HFFc6 (cell line): ENCODE measurements around the gene GABRB1. TPM values are rescaled to one million over a fixed set of nuclear protein-coding genes. Genes with fewer than 3 reads are reported as not detected.

Source experiments
- DNase-seq: peaks from one replicate; pipeline ENCODE4 v3.0.0-alpha.2; 2018
- H3K27ac Mint-ChIP-seq: 2 replicates; pipeline ENCODE4 v1.8.0; 2020; ENCODE audit warnings: mild to moderate bottlenecking, mixed read lengths
- H3K27me3 Mint-ChIP-seq: 2 replicates; pipeline ENCODE4 v1.8.0; 2021; ENCODE audit warnings: mild to moderate bottlenecking, moderate library complexity, mixed read lengths; ENCODE audit not compliant: insufficient read depth
- H3K36me3 Mint-ChIP-seq: 2 replicates; pipeline ENCODE4 v1.8.0; 2021; ENCODE audit warnings: low read depth, mixed read lengths
- H3K4me1 Mint-ChIP-seq: 2 replicates; pipeline ENCODE4 v1.8.0; 2020; ENCODE audit warnings: low read depth, mixed read lengths
- H3K4me3 Mint-ChIP-seq: 2 replicates; pipeline ENCODE4 v1.8.0; 2020; ENCODE audit warnings: mild to moderate bottlenecking, moderate library complexity, mixed read lengths
- H3K9me3 Mint-ChIP-seq: 2 replicates; pipeline ENCODE4 v1.8.0; 2020; ENCODE audit warnings: mild to moderate bottlenecking, mixed read lengths
- total RNA-seq, 6 experiments: library from RNA; stranded (reverse); fragmentation: NEBNext Ultra II Directional; extraction: Animal tissue kit (Norgen Biotek cat#: 25700); gene quantifications; 2 replicates in 1 of 6; 3 replicates in 5 of 6; pipeline ENCODE4 v1.2.3, GENCODE V29; 2021
- TF ChIP-seq, protein P1 (sequence below): fragments of 200-600 bp; sonication (generic); IDR thresholded peaks from 2 replicates; pipeline ENCODE4 v1.5.0; 2021; ENCODE audit warnings: antibody characterized with exemption, mild to moderate bottlenecking

GABRB1 gene
- total RNA-seq, 6 experiments from 2014 or later: not detected

DNA sequence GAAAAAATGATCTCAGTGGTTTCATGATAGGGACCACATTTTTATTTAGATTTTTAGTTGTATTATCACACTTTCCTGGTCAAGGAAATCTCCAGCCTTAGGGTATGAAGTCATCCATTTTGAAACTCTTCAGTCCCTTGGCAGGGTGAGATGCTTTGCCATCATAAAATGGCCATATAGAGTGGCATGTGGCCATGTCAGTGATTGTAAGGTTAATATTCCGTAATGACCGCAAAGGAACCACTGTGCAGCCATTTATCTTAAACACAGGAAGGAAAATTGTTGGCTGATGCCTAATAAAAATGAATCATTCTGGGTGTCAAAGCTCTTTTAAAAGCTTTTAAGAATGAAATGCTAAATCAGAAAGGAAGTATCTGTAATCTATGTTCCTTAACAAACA, 396.6 kb downstream of the GABRB1 start:
- H3K4me1 Mint-ChIP-seq: no peaks in the 10 kb centered on the region
- TF ChIP-seq, protein P1, sequence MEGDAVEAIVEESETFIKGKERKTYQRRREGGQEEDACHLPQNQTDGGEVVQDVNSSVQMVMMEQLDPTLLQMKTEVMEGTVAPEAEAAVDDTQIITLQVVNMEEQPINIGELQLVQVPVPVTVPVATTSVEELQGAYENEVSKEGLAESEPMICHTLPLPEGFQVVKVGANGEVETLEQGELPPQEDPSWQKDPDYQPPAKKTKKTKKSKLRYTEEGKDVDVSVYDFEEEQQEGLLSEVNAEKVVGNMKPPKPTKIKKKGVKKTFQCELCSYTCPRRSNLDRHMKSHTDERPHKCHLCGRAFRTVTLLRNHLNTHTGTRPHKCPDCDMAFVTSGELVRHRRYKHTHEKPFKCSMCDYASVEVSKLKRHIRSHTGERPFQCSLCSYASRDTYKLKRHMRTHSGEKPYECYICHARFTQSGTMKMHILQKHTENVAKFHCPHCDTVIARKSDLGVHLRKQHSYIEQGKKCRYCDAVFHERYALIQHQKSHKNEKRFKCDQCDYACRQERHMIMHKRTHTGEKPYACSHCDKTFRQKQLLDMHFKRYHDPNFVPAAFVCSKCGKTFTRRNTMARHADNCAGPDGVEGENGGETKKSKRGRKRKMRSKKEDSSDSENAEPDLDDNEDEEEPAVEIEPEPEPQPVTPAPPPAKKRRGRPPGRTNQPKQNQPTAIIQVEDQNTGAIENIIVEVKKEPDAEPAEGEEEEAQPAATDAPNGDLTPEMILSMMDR: no peak
- no peak overlapping the region for H3K4me3 Mint-ChIP-seq
- H3K36me3 Mint-ChIP-seq: no peaks in the 10 kb centered on the region
- H3K27ac Mint-ChIP-seq: no peak overlapping the region
- no peaks in the 10 kb centered on the region for H3K9me3 Mint-ChIP-seq
- peaks cover 5% of the 10 kb centered on the region; the same call in 1 of the 2 replicates for H3K27me3 Mint-ChIP-seq
- no peak for DNase-seq

DNA sequence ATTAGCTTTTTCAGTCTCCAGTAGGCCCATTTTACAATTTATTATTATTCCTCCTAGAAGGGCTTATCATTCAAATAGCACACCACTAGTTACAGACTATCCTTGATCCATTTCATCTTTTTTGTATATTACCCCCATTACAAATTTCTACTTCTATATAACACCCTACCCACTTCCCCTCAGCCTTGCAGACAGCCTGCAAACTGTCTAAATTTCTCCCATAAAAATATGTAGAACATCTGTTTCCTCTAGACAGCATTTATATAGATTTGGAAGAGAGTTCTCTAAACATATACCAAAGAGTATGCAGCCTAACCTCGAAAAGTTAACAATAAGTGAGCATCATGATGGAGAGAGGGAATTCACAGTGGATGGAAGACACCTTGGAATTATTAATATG, 401.4 kb downstream of the GABRB1 start:
- TF ChIP-seq, protein P1: no peak
- H3K4me3 Mint-ChIP-seq: no peak overlapping the region
- no peaks in the 10 kb centered on the region for H3K36me3 Mint-ChIP-seq
- no peak for DNase-seq
- no peaks in the 10 kb centered on the region for H3K4me1 Mint-ChIP-seq
- no peak overlapping the region for H3K27ac Mint-ChIP-seq
- H3K9me3 Mint-ChIP-seq: no peaks in the 10 kb centered on the region
- H3K27me3 Mint-ChIP-seq: peaks cover 3% of the 10 kb centered on the region

DNA sequence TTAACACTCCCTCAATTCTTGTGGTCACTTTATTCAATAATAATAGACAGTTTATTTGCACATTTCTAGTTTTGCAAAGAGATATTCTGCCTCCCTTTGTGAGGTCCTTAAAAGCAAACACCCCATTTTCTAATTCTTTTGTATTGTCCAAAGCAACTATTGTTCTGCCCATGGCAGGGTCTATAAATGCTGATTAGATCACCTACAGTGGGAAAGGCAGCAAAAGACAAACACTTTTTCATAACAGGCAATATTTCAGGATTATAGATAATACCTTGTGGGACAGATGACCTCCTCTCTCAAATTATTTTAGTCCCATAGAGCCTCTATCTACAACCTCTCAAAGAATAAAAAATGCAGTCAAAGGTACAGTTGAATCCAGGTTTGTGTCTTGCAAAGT, 403.6 kb downstream of the GABRB1 start:
- Mint-ChIP-seq H3K27me3 (peaks cover 3% of the 10 kb centered on the region), H3K9me3 (no peaks in the 10 kb centered on the region), H3K4me3 (no peak overlapping the region), H3K4me1 (no peaks in the 10 kb centered on the region), H3K27ac (no peak overlapping the region), H3K36me3 (no peaks in the 10 kb centered on the region)
- DNase-seq: no peak
- TF ChIP-seq, protein P1: no peak

DNA sequence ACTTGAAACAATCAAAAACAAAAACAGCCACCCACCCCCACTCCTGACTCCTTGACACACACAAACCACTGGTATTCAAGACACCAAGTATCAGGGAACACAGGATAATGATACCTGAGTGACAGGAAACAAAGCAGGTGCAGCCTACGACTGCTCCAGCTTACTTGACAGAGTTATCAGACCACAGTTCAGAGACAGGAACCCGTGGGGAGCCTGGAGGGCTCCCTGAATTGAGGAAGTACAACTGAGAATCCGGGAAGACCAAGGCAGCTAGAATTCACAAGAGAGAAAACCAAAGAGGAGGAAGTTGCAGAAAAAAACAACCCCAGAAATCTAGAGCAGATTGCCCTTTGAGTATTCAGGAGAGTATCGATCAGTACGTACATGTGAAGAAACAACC, 411.6 kb downstream of the GABRB1 start:
- Mint-ChIP-seq H3K27ac (no peak overlapping the region), H3K36me3 (peaks cover 7% of the 10 kb centered on the region; the same call in 1 of the 2 replicates), H3K27me3 (no peaks in the 10 kb centered on the region), H3K9me3 (no peaks in the 10 kb centered on the region), H3K4me1 (no peaks in the 10 kb centered on the region), H3K4me3 (no peak overlapping the region)
- DNase-seq: no peak
- TF ChIP-seq, protein P1: no peak

DNA sequence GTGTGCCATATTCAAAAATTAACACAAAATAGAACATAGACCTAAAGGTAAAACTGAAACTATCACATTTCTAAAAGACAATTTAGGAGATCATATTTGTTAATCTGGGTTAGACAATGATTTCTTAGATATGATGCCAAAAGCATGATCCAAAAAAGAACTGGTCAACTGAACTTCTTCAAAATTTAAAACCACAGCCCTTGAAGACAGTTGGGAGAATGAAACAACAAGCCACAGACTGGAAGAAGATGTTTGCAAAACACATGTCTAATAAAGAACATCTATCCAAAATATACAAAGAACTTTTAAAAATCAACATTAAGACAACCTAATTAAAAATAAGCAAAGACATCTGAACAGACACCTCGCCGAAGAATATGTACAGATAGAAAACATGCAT, 412.7 kb downstream of the GABRB1 start:
- TF ChIP-seq, protein P1: no peak
- peaks cover 8% of the 10 kb centered on the region; the same call in 1 of the 2 replicates for H3K36me3 Mint-ChIP-seq
- no peaks in the 10 kb centered on the region for H3K27me3 Mint-ChIP-seq
- no peaks in the 10 kb centered on the region for H3K9me3 Mint-ChIP-seq
- no peak overlapping the region for H3K4me3 Mint-ChIP-seq
- H3K4me1 Mint-ChIP-seq: no peaks in the 10 kb centered on the region
- DNase-seq: no peak
- H3K27ac Mint-ChIP-seq: no peak overlapping the region

DNA sequence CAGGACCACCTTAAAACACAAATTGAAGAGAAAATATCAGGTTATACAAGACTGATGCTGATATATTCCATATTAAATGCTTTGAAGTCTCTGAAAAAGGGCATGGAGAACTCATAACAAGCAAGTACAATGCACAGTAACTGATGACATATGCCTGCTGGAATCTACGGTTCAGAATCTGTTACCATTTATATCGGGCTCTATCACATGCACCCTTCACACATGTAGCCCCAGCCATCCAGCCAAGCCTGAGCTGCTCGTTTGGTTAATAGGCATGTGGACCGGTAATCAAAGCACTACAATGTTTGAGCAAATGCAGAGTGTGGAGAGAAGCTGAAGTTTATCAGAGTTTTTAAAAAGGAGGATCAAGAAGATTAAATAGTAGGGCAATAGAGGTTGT, 420.3 kb downstream of the GABRB1 start:
- peak overlapping the region; percentile 69 for H3K4me3 Mint-ChIP-seq
- no peaks in the 10 kb centered on the region for H3K9me3 Mint-ChIP-seq
- H3K27ac Mint-ChIP-seq: peak overlapping the region; percentile 82
- peak; percentile 43 for DNase-seq
- H3K36me3 Mint-ChIP-seq: peaks cover 40% of the 10 kb centered on the region
- H3K27me3 Mint-ChIP-seq: no peaks in the 10 kb centered on the region
- TF ChIP-seq, protein P1: no peak
- H3K4me1 Mint-ChIP-seq: peaks cover 10% of the 10 kb centered on the region
